ENCODE results near the gene PTPRH.

DNA sequence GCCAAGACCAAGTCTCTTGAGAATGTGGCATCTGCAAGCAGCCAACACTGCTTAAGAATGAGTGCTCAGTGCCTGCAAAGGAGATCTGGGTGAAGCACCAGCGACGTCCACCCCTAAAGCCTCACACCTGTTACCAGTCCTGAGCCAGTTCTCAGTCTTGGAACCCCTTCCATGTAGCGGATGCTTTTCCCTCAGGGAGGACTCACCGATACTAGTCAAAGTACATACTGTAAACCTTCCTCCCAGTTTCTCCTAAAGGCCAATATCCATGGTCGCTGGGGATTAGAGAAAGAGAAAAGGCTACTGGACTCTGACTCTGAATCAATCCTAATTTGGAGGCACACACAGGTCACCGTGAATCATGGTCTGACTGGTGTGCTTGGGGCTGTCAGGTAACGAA is 4.2 kb upstream of the PTPRH start:
- no peak for TF ChIP-seq CTCF (IDR thresholded peaks at IDR 0.05)
- TF ChIP-seq POLR2A (IDR thresholded peaks at IDR 0.05), result no peak
